ENCODE measurements around the gene MBLAC1.
A peak's percentile ranks its signal among the peaks of the same experiment; 100 is the strongest.
"Not testable (repeated sequence)": the region's sequence is repeated elsewhere in the genome, so short reads cannot be mapped to it uniquely, and the experiment has no call there.

MBLAC1 gene

DNA sequence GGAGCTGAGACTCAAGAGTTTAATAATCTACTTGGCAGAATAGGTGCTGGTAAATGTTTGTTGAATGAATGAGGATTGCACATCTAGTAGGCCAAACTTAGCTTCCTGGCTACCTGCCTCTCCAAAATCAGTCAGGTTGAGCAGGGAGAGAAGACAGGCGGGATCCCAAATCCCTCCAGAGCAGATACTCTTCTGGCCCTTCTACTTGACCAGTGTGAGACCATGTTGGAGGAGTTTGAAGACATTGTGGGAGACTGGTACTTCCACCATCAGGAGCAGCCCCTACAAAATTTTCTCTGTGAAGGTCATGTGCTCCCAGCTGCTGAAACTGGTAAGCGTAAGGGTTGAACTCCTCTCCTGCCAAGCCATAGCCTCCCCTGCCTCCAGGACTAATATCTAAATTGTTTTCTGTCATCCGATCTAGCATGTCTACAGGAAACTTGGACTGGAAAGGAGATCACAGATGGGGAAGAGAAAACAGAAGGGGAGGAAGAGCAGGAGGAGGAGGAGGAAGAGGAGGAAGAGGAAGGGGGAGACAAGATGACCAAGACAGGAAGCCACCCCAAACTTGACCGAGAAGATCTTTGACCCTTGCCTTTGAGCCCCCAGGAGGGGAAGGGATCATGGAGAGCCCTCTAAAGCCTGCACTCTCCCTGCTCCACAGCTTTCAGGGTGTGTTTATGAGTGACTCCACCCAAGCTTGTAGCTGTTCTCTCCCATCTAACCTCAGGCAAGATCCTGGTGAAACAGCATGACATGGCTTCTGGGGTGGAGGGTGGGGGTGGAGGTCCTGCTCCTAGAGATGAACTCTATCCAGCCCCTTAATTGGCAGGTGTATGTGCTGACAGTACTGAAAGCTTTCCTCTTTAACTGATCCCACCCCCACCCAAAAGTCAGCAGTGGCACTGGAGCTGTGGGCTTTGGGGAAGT is 2.2 kb upstream of the MBLAC1 start:
- no peak for DNase-seq

DNA sequence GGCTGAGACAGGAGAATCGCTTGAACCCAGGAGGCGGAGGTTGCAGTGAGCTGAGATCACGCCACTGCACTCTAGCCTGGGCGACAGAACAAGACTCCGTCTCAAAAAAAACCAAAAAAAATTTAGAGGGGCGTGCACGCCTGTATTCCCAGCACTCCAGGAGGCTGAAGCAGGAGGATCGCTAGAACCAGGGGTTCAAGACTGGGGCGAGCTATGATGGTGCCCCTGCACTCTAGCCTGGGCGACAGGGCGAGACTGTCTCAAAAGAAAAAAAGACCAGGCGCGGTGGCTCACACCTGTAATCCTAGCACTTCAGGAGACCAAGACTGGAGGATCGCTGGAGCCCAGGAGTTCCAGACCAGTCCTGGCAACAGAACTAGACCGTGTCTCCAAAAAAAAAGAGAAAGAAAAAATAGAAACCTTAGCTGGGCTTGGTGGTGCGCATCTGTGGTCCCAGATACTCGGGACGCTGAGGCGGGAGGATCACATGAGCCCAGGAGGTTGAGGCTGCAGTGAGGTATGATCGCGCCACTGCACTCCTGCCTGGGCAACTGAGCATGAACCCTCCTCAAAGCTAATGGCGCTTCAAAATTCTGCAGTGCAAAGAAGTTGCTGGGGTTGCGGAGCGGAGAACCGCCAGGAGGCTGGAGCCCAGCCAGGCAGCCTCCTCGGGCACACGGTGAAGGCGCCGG is 382 bp upstream of the MBLAC1 start:
- no peak for DNase-seq

DNA sequence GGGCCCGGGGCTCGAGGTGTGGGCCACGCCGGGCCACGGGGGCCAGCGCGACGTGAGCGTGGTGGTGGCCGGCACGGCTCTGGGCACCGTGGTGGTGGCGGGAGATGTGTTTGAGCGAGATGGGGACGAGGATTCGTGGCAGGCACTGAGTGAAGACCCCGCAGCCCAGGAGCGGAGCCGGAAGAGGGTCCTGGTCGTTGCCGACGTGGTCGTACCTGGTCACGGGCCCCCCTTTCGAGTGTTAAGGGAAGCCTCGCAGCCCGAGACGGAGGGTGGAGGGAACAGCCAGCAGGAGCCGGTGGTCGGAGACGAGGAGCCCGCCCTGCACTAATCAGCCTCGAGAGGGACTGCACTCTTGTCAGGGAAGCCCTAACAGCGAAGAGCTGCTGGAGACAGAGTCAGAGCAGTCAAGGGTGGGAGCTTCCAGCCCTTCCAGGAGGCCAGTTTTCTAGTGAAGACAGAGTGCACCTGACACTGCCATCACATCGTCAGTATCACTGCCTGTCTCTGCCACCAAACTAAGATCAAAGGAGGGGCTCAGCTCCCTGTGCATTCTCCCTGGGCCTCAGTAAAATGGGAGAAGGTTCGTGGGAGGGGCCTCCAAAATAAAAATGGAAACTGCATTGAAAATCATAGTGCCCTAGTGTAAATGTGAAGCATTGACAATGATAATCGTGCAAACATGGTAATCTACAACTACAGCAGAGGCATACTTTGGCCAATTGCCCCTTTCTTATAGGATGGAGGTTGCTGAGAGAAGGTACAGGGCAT is 1.3 kb downstream of the MBLAC1 start:
- no peak for DNase-seq

DNA sequence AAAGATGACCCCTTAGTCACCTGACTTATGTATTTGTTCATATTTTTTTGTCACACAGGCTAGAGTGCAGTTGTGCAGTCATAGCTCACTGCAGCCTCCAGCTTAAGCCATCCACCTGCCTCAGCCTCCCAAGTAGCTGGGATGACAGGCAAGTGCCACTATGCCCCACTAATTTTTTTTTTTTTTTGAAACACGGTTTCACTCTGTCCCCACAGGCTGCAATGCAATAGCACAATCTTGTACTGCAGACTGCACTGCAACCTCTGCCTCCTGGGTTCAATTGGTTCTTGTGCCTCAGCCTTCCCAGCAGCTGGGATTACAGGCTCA is 1.8 kb downstream of the MBLAC1 start:
- DNase-seq: no peak

DNA sequence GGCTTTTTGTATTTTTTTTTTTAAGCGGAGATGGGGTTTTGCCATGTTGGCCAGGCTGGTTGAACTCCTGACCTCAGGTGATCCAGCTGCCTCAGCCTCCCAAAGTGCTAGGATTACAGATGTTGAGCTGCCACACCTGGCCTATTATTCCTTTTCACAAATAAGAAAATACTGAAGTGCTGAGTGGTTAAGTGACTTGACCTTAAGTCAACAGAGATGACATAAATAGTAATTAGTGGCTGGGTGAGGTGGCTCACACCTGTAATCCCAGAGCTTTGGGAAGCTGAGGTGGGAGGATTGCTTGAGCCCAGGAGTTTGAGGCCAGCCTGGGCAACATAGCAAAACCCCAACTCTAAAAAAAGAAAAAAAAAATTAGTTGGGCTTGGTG is 3.4 kb downstream of the MBLAC1 start:
- DNase-seq: not testable (repeated sequence)

DNA sequence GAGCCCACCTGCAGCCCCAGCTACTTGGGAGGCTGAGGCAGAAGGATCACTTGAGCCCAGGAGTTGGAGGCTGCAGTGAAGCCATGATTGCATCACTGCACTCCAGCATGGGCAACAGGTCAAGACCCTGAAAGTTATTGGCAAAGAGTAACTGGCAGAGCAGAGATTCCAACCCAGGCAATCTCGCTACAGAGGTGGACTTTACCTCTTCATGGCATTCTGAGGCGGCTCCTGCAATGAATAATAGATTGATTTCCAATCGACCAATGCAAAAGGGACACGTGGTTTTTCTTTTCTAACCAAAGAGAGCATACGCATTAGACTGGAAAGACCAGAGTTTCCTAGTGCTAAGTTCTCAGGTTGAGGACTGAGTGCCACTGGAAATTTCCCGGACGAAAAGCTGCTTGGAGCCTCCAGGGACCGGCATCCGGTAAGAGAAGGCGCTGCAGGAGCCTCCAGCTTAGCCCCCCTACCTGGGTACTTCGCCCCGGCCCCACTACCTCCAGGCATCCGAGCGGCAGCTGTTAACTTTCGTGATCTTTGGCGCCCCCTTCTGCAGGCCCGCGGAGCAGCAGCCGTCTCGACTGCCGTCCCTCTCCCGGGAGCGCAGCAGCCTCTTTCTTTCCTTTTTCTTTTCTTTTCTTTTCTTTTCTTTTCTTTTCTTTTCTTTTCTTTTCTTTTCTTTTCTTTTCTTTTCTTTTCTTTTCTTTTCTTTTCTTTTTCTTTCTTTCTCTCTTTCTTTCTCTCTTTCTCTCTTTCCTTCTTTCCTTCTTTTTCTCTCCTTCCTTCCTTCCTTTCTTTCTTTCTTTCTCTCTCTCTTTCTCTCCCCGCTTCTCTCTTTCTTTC is 4.1 kb downstream of the MBLAC1 start:
- peak; percentile 70 for DNase-seq

DNA sequence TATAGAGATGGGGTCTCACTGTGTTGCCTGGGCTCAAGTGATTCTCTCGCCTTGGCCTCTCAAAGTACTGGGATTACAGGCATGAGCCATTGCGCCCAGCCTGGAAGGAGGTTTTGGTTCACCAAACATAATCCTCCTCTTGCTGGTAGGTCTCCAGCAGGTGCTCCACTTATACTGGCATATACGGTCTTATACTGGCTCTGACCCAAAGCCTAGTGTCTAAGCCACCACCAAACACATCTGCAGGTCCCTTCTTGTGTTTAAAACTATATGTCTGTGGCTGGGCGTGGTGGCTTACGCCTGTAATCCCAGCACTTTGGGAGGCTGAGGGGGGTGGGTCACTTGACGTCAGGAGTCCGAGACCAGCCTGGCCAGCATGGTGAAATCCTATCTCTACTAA is 5.4 kb downstream of the MBLAC1 start:
- no peak for DNase-seq

DNA sequence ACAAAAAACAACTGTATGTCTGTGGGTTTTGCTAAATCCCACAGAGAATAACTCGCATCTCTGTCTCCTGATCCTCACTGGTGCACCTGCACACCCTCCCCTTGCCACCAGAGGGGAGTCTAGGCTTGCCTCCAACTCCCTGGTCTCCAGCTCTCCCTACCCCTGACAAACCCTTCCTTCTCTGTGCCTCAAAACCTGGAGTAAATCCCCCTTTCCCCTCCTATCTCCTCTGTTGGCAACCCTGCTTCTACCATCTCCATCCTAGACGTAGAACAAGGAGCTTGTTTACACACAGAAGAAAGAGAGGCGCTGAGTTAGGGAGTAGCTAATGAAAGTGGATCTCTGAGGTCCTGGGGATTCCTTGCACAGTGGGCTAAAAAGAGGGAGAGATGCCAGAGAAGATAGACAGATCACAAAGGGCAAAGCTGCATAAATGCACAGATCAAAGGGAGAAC is 6.0 kb downstream of the MBLAC1 start:
- peak; percentile 56 for DNase-seq

DNA sequence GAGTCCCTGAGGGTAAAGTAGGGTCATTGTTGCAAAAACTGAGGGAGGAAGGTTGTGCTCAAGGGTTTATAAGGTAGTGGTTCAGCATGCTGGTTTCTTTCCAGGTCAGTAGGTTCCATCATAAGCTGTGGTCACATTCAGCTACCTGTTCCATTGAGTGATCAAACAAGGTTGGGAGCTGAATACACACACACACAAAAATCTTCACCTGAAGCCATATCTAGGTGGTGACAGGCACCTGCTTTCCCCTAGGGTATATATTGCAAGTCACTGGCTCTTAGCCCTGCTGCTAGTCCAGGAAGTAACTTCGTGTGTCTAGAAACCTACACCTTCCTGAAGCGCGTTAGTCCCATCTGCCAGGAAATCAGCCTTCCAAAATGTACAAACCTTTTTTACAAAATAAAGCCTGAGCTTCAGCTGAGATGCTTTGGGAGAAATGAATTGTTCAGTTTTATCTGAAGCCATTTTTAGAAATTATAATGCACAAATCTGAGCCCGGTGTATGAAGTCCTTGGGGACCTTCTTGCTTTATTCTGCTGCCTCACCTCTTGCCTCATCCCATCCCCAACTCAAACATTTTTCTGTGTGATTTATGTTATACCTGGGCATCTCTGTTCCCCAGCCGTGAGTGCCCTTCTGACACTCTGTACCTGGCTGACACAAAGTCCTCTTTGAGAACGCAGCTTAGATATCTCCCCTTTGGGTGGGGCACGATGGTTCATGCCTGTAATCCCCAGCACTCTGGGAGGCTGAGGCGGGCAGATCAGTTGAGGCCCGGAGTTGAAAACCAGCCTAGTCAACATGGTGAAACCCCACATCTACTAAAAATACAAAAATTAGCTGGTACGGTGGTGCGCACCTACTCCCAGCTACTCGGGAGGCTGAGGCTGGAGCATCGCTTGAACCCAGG is 11.3 kb downstream of the MBLAC1 start:
- no peak for DNase-seq

DNA sequence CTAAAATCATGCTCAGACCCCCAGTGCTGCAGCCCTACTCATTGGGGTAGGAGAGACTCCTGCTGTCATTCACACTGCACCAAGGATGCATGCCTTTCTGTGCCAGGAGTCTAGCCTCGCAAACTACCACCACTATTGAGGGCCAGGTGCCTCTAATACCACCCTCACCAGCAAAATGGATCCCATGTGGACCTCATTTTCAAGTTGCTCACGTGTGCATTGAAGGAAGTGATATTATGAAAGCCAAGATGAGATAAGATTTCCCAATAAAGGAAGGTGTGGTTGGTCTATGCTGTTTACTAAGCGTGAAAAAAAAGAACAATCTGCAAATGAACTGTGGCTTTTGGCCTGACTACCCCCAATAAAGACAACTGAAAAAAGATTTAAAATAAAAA is 14.8 kb downstream of the MBLAC1 start:
- DNase-seq: no peak

DNA sequence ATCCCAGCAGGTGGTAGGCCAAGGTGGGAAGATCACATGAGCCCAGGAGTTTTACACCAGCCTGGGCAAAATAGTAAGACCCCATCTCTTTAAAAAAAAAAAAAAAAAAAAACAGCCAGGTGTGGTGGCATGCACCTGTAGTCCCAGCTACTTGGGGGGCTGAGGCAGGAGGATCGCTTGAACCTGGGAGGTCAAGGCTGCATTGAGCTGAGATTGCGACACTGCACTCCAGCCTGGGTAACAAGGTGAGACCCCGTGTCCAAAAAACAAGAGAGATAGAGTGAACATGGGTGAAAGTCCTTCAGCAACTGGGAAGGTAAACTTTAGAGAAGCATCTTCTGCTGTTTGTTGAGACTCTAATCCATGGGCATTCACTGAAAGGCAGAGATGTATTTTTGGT is 15.7 kb downstream of the MBLAC1 start:
- DNase-seq: no peak

DNA sequence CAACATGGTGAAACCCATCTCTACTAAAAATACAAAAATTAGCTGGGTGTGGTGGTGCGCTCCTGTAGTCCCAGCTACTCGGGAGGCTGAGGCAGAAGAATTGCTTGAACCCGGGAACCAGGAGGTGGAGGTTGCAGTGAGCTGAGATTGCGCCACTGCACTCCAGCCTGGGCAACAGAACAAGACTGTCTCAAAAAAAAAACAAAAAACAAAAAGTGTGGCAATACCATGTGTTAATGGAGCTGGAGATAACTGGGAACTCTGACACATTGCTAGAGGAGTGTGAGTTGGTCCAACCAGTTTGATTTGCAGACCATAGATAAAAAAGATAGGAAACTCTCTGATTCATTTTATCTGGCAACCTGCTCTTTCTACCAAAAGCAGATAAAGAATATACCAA is 19.6 kb downstream of the MBLAC1 start:
- not testable (repeated sequence) for DNase-seq

DNA sequence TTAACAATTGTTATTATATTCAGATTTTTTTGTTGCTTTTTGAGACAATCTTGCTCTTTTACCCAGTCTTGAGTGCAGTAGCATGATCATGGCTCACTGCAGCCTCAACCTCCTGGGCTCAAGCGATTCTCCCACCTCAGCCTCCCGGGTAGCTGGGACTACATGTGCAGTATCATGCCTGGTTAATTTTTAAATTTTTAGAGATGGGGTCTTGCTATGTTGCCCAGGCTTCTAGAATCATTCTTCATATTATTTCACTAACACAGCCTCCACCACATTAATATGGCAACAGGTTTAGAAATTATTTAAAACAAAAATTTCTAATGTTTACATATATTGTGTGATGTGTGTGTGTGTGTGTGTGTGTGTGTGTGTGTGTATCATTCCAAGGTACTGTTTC is 20.5 kb downstream of the MBLAC1 start:
- DNase-seq: no peak

DNA sequence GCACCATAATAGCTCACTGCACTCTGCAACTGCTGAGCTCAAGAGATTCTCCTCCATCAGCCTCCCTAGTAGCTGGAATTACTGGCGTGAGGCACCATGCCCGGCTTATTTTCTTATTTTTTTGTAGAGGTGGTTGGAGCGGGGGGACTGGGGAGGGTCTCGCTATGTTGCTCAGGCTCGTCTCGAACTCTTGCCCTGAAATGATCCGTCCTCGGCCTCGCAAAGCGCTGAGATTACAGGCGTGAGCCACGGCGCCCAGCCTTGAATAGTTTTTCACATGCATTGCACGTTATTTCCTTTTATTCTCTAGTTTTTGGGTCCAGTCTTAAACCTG is 21.4 kb downstream of the MBLAC1 start:
- no peak for DNase-seq

DNA sequence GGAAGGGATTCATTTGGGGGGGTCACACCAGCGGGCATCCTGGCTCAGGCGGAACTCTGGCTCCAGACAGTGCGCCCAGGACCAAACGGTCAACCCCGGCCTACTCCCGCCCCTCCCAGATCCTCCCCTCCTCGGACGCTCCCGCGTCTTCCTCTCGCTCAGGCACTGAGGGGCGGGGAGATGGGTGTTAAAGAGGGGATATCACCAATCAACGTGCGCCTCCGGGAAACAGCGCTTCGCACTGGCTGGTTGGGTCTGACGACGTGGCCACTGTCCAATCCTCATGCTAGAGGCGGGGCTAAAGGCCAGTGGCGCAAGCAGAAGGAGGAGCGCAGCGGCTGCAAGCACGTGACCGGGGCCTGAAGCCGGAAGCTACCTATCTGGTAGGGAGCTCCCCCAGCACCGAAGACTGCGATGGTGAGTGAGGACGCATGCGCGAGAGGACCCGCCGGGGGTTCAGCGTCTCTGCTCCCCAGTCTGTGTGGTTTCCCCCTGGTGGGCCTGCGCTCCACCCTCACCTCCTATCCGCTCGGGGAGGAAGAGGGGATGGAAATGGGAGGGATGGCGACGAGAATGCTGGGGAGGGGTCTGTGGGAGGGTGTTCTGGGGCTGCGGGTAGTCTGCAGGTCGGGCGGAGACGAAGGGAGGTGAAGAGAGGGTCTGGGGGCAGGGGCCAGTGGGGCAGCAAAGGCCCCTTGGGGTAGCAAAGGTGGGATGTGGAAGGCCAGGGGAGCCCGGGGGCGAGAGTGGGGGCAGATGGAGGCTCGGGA is 22.0 kb downstream of the MBLAC1 start, which contains the start of gene LAMTOR4:
Gene LAMTOR4, plus strand, starts transcription at position 360 of the 770 bp plus-strand sequence. Its CDS starts 55 bp downstream, at position 415.
- DNase-seq: peak; percentile 96

DNA sequence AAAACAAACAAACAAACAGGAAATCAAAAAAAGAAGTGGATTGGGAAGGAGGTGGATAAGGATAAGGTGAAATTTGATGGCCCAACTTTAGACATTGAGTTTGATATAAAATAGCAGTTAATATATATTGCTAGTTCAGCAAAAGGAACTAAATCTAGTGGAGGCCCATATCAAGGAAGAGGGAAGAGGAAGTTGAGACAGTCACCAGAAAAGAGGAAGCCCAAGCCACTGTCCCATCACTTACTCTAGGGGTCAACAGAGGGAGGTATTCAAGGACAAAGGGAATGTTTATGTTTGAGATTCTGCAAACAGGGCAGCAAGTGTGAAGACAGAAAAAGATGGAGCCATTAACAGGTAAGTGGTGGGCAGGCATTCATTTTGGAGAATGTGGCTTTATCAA is 25.6 kb downstream of the MBLAC1 start:
- DNase-seq: no peak

DNA sequence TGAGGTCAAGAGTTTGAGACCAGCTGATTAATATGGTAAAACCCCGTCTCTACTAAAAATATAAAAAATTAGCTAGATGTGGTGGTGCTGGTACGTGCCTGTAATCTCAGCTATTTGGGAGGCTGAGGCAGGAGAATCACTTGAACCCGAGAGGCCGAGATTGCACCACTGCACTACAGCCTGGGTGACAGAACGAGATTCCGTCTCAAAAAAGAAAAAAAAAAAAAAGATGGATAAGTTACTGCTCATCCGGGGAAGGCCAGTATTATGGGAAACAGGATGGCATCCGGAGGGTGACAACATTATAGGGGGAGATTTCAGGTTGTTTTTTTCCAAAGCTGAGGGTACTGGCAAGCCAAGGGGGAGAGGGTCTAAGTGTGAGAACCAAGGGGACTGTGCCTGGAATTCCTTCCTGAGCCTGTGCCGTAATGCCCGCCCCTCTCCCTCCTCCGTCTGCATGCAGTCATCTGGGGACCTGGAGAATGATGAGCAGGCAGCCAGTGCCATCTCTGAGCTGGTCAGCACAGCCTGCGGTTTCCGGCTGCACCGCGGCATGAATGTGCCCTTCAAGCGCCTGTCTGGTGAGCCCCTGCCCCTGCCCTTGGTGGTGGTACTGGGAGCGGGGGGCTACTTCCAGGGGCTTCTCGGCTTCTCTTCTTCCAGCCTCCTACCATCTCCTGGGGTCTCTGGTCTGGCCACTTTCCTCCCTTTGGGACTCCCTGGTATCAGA is 26.3 kb downstream of the MBLAC1 start:
- DNase-seq: no peak

DNA sequence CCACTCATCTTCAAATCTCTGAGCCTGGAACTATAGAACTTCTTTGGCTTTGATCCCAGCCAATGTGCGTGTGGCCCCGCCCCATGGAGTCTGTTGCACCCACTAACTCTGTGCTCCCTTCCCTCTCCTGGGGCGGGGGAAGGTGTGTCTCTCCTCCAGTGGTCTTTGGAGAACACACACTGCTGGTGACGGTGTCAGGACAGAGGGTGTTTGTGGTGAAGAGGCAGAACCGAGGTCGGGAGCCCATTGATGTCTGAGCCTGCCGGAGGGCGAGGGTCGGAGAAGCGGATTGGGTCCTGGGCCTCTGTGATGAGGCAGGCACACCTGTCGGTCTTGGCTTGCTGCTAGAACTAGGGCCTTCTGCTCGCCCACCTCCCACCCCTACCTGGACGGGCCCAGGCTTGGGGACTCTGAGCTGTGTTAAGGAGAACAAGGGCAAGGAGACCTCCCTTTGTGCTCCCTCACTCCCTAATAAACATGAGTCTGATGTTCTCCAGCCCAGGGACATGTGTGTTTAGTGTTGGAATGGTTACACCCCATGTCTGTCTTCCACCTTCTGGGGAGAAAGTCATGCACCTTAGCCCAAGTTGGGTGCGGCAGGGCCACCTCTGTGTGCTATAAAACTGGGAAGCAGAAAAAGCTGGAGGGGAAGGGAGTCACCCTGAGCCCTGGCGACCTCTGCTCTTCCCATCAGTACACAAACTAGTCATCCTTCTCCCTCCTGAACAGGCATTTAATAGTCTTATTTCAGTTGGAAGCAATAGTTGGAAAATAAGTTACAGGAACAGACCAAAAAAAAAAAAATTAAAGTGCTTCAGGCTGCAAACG is 27.2 kb downstream of the MBLAC1 start:
- DNase-seq: no peak

All from activated CD4-positive, alpha-beta T cell treated with anti-CD3 and anti-CD28 coated beads for 1 hour (primary cell).